ENCODE data around the gene TMEM145. TPM values are rescaled to one million over a fixed set of nuclear protein-coding genes. Genes with fewer than 3 reads are reported as not detected.

The TMEM145 gene
- total RNA-seq, 1 experiment from 2014 or later: 3.0 TPM

DNA sequence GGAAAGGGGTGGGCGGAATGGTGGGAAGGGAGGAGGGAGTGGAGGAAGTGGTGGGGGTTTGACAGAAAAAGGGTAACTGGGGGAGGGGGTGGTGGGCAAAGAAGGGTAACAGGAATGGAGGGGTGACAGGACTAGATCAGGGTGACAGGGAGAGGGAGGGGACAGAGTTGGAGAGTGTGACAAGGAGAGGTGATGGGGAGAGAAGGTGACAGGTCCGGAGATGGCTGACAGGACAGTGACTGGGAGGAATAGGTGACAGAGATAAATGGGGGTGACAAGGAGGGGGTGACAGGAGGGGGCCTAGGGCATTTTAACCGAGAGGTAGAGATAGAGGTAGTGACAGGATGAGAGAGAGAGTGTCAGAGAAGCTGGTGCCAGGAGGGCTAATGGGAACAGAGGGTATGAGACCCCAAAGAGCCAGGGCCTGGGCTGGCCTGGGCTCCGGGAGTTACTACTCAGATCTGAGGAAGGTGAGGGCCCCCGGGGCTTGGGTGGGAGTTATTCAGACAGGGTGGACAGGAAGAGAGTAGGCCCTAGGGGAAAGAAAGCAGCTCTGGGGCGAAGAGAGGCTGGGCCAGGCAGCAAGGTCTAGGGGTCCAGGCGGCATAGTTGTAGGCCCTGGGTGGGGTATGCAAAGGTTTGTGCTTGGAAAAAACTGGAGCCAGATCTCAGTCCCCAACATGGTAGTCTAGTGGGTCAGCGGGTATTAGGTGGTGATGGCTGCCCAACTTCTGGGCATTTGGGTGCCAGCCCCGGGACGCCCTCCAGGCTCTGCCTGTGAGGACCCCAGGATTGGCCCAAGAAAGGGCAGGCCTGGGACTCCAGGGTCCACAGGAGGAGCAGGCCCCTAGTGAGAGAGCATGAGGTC, 43.4 kb upstream of the TMEM145 start:
- H3K27me3 ChIP-seq (ENCODE audit: control insufficient read depth, insufficient read depth, low read length): no peaks in the 10 kb centered on the region
- in situ Hi-C loops (cut with HindIII; ENCODE audit: low pct_unique_long_range_greater_than_20kb, low sequenced_read_pairs) (no loop called here), intact Hi-C loops (cut with micrococcal nuclease; ENCODE audit: unreplicated experiment) (no loop called here)
- no peak for DNase-seq (ENCODE audit: low read depth, low spot score)
- H3K4me3 ChIP-seq (ENCODE audit: low read depth in 2 of 2, low read length in 2 of 2): peak overlapping the region; percentile 69 to 72
- TF ChIP-seq, protein P1, sequence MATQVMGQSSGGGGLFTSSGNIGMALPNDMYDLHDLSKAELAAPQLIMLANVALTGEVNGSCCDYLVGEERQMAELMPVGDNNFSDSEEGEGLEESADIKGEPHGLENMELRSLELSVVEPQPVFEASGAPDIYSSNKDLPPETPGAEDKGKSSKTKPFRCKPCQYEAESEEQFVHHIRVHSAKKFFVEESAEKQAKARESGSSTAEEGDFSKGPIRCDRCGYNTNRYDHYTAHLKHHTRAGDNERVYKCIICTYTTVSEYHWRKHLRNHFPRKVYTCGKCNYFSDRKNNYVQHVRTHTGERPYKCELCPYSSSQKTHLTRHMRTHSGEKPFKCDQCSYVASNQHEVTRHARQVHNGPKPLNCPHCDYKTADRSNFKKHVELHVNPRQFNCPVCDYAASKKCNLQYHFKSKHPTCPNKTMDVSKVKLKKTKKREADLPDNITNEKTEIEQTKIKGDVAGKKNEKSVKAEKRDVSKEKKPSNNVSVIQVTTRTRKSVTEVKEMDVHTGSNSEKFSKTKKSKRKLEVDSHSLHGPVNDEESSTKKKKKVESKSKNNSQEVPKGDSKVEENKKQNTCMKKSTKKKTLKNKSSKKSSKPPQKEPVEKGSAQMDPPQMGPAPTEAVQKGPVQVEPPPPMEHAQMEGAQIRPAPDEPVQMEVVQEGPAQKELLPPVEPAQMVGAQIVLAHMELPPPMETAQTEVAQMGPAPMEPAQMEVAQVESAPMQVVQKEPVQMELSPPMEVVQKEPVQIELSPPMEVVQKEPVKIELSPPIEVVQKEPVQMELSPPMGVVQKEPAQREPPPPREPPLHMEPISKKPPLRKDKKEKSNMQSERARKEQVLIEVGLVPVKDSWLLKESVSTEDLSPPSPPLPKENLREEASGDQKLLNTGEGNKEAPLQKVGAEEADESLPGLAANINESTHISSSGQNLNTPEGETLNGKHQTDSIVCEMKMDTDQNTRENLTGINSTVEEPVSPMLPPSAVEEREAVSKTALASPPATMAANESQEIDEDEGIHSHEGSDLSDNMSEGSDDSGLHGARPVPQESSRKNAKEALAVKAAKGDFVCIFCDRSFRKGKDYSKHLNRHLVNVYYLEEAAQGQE (IDR thresholded peaks at IDR 0.05; ENCODE audit: insufficient read depth in 1 of 2, low read depth in 2 of 2, low read length in 1 of 2): no peak
- no peak for TF ChIP-seq POLR2AphosphoS5 (IDR thresholded peaks at IDR 0.05; ENCODE audit: low read depth, low read length)
- TF ChIP-seq, protein P2, sequence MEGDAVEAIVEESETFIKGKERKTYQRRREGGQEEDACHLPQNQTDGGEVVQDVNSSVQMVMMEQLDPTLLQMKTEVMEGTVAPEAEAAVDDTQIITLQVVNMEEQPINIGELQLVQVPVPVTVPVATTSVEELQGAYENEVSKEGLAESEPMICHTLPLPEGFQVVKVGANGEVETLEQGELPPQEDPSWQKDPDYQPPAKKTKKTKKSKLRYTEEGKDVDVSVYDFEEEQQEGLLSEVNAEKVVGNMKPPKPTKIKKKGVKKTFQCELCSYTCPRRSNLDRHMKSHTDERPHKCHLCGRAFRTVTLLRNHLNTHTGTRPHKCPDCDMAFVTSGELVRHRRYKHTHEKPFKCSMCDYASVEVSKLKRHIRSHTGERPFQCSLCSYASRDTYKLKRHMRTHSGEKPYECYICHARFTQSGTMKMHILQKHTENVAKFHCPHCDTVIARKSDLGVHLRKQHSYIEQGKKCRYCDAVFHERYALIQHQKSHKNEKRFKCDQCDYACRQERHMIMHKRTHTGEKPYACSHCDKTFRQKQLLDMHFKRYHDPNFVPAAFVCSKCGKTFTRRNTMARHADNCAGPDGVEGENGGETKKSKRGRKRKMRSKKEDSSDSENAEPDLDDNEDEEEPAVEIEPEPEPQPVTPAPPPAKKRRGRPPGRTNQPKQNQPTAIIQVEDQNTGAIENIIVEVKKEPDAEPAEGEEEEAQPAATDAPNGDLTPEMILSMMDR (IDR thresholded peaks at IDR 0.05): no peak
- no peak for TF ChIP-seq SIN3A (IDR thresholded peaks at IDR 0.05; ENCODE audit: borderline replicate concordance, insufficient read depth, low read depth, low read length)
- BruUV-seq (replicated peaks): TSS peak; percentile 73
- POLR2A ChIA-PET: no interaction called here
- peaks cover 11% of the 10 kb centered on the region for H3K4me1 ChIP-seq (ENCODE audit: control insufficient read depth, insufficient read depth, low read length)
- CTCF ChIA-PET: no interaction called here
- no peaks in the 10 kb centered on the region for H3K9me3 ChIP-seq (ENCODE audit: control insufficient read depth, insufficient read depth, low read depth, low read length)
- no peak for ATAC-seq
- peak overlapping the region; percentile 65 for H3K27ac ChIP-seq (ENCODE audit: low read length)
- no peaks in the 10 kb centered on the region for H3K36me3 ChIP-seq (ENCODE audit: control insufficient read depth, insufficient read depth, low read length)

DNA sequence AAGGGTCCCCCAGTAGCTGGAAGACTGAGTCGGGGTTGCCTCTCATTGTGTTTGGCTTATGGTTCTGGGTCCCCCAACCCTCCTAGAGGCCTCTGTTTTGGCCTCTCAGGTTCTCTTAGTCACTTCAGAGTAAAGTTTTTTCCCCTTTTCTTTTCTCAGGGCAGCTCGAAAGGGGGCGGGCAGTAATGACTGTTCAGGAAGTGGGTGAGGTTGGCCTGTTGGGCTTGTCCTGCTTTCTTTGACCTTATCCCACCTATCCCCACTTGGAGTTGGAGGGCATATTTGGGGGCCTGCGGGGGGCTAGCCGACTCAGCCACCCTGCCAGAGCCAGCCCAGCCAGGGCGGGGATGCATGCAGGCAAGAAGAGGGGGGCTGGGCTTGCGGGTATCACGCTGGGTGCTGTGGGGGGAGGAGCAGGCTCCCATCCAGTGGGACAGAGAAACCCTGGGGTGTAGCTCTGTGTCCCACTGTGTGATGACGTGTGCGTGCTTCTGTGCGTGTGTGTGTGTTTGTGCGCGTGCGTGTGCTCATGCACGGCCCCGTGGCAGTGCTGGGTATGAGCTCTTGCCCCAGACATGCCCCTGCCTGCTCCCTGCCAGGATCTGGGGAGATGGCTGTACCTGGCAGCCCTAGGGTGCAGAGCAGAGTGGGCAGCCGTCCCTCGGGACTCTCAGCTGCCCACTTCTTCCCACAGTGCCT, 42.6 kb upstream of the TMEM145 start:
- DNase-seq (ENCODE audit: low read depth, low spot score): no peak
- in situ Hi-C loops (cut with HindIII; ENCODE audit: low pct_unique_long_range_greater_than_20kb, low sequenced_read_pairs) (no loop called here), intact Hi-C loops (cut with micrococcal nuclease; ENCODE audit: unreplicated experiment) (no loop called here)
- BruUV-seq (replicated peaks): no TSS peak
- Histone ChIP-seq H3K9me3 (ENCODE audit: control insufficient read depth, insufficient read depth, low read depth, low read length) (no peaks in the 10 kb centered on the region), H3K4me3 (ENCODE audit: low read depth in 2 of 2, low read length in 2 of 2) (peak overlapping the region; percentile 69 to 72), H3K27me3 (ENCODE audit: control insufficient read depth, insufficient read depth, low read length) (no peaks in the 10 kb centered on the region), H3K36me3 (ENCODE audit: control insufficient read depth, insufficient read depth, low read length) (no peaks in the 10 kb centered on the region), H3K27ac (ENCODE audit: low read length) (peak overlapping the region; percentile 65), H3K4me1 (ENCODE audit: control insufficient read depth, insufficient read depth, low read length) (peaks cover 11% of the 10 kb centered on the region)
- TF ChIP-seq, protein P2 (IDR thresholded peaks at IDR 0.05): no peak
- TF ChIP-seq TCF7L2 (IDR thresholded peaks at IDR 0.05; ENCODE audit: low read depth, low read length): no peak
- no peak for TF ChIP-seq SIN3A (IDR thresholded peaks at IDR 0.05; ENCODE audit: borderline replicate concordance, insufficient read depth, low read depth, low read length)
- no peak for TF ChIP-seq POLR2AphosphoS5 (IDR thresholded peaks at IDR 0.05; ENCODE audit: low read depth, low read length)
- TF ChIP-seq, protein P1 (IDR thresholded peaks at IDR 0.05; ENCODE audit: insufficient read depth in 1 of 2, low read depth in 2 of 2, low read length in 1 of 2): no peak
- ATAC-seq: no peak
- ChIA-PET CTCF (no interaction called here), POLR2A (interaction anchor here (0.5 kb wide), 1 partner anchor 1265 kb away, joined by 4 read pairs; no protein-coding TSS in a partner anchor)

All from Panc1 (cell line).